GM19035 (cell line): ENCODE data around the gene KCTD14.
A peak's percentile ranks its signal among the peaks of the same experiment; 100 is the strongest.
"Not testable (repeated sequence)": the region's sequence is repeated elsewhere in the genome, so short reads cannot be mapped to it uniquely, and the experiment has no call there.

Experiments used
- ATAC-seq: cut with Tn5 transposase; IDR thresholded peaks from one replicate; pipeline ENCODE4 v1.9.1; 2021; ENCODE audit not compliant: unreplicated experiment

Gene KCTD14

GRCh38 chr11:78048561-78048960 is 25.5 kb upstream of the KCTD14 start:
- no peak for ATAC-seq

DNA sequence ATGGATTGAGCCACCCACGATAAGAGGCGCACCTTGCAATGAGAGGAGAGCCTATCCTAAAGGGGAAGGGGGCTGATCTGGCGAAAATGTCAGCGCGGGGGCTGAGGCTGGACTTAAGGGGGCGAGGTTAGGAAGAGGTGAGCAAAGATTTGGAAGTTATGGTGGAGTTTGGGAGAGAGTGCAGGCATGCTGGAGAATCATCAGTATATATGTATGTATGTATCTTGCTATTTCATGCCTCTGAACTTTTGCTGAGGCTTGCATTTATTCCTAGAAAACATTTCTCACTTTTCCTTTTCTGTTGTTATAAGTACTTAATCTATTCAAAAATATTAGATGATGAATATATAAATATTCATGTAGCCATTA is 23.4 kb upstream of the KCTD14 start:
- ATAC-seq, result no peak

GRCh38 chr11:78045851-78046485 is 22.9 kb upstream of the KCTD14 start:
- ATAC-seq, result peak; percentile 69

- ATAC-seq, result no peak
Observed at GRCh38 chr11:78044706-78045105, 21.6 kb upstream of the KCTD14 start.

GRCh38 chr11:78041843-78042440 is 18.9 kb upstream of the KCTD14 start:
- no peak for ATAC-seq

DNA sequence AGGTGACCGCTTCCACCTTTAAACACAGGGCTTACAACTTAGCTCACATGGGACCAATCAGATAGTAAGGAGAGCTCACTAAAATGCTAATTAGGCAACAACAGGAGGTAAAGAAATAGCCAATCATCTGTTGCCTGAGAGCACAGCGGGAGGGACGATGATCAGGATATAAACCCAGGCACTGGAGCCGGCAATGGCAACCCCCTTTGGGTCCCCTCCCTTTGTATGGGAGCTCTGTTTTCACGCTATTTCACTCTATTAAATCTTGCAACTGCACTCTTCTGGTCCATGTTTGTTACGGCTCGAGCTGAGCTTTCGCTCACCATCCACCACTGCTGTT is 18.3 kb upstream of the KCTD14 start:
- not testable (repeated sequence) for ATAC-seq

DNA sequence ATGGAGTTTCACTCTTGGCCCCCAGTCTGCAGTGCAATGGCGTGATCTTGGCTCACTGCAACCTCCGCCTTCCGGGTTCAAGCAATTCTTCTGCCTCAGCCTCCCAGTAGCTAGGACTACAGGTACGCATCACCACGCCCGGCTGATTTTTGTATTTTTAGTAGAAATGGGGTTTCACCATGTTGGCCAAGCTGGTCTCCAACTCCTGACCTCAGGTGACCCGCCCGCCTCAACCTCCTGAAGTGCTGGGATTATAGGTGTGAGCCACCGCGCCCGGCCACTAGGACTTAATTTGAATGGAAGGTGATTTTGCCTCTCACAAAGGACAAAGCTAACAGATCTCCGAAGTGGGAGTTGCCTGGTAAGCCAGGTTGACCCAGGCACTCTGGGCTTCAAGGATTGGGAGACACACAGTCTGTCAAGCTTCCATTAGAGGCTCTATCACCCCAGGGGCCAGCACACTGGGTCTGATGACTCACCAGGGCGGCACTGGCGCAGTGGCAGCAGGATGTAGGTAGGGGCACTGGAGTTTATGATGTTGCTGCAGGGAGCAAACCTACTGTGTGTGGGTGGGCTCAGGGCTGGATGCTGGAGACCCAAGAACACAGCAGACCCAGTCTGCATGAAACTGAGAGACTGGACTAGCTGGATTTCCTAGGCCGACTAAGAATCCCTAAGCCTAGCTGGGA is 17.8 kb upstream of the KCTD14 start:
- ATAC-seq, result no peak

DNA sequence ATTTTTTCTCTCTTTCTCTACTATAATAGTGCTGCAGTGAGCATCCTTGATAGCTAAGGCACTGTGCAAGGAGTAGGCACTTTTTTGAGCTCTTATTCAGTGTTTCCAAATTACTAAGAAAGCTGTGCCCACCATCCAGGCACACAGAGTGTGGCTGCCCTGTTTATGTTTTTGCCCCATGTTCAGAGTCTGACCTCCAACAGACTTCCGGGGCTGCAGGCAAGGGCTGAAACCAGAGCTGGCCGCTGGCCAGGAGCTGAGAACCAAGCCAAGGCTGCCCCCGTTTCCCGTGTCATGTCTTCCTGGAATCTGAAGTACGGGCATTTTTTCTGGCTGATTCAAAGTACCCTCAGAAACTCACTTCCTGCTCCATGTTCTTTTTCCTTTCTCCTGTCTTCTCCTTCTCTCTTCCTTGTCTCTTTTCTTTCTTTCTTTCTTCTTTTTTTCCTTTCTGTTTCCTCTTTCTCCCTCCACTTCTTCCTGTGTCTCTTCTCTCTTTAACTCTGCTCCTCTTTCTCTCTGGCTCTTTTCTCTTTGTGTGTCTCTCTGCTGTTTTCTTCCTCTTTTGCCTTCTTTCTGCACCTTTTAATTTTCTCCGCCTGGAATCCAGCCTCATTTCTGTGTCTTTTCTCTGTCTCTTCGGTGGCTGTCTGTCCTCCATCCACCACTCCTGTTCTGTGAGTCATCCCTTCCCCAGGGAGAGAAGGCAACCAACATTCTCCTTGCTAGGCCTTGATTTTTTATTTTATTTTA is 17.0 kb upstream of the KCTD14 start:
- no peak for ATAC-seq

DNA sequence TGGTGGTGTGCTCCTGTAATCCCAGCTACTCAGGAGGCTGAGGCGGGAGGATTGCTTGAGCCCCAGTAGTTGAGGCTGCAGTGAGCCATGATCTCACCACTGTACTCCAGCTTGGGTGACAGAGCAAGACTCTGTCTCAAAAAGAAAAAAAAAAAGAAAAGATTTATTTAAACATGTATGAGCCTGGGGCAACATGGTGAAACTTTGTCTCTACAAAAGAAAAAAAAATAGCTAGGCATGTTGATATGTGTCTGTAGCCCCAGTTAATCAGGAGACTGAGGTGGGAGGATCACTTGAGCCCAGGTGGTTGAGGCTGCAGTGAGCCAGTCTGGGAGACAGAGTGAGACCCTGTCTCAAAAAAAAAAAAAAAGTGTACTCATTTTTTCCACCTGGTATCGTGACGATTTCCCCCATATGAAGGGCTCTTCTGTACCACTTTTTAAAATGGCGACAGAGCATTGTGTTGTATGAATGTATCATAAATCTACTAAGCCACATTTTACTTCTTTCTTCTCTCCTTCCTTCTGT is 16.4 kb upstream of the KCTD14 start:
- ATAC-seq, result no peak

DNA sequence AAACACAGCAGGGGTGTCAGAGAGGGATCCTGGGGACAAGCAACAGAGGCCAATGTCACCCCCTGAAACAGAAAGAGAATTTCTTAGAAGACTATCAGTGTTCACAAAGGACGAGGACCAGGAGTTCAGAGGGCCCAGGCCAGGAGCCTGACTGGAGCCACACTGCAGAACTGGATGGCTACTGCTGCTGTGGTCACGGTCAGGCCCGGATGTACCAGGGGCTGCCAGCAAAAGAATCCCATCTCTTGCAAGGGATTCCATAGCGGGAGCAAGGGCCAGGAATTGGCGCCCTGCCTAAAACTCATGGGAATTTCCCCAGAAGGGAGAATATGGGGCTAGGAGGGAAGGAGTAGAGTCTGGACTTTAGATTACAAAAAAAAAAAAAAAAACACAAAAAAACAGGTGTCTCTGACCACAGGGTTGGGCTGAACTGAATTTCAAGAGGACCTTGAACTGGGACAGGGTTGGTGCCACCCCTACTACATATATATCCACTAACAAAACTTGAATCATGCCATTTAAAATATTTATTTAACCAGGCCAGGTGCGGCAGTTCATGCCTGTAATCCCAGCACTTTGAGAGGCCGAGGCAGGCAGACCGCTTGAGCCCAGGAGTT is 15.7 kb upstream of the KCTD14 start:
- ATAC-seq, result no peak

DNA sequence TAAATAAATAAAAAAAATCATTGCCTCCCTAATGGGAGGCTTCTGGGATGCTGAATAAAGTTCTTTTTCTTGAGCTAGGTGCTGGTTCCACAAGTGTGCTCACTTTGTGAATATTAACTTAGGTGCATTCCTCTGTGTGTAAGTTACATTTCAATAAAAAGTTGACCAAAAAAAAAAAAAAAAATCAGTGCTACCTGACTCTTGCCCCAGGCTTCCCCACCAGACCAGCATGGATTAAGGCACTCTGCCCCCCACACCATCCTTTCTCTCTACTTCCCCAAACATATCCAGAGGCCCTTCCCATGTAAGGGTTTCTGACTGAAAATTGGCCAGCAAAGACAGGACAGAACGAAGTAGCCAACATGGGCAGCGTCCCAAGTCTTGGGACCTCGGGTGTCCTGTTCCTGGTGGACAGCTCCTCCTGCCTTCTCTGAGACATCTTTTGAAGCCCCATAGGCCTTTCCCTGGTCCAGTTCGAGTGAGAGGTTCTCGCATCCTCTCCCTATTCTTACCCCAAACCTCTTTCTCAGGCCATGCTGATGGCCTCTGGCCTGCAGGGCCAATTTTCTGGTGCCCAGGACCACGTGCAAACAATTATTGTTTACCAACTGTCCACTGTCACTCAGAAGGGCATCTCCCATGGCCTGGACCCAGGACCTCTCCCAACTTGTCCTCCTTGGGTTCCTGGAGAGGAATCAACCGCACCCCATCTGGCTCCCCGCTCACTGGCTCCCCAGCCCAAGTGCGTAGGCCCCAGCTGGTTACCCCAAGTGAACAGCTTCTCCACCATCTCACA is 14.9 kb upstream of the KCTD14 start:
- no peak for ATAC-seq

DNA sequence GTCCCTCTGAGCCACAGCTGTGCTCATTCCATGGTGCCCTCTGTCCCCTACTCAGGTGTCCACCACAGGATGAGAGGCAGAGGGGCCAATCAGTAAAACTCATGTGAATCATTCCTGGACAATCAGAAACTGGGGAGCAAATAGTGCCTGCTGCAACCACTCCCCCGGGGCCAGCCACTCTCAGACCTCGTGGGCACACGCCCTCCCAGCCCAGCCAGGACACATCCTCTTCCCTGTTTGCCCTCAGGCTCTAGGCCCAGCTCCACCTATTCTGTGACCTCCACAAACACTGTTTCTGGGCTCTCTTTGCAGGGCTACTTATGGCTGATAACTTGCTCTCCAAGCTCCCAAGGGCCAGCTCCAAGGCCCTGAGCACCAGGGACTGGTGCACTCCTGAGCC is 14.0 kb upstream of the KCTD14 start:
- ATAC-seq, result no peak

GRCh38 chr11:78036313-78036712 is 13.2 kb upstream of the KCTD14 start:
- no peak for ATAC-seq

GRCh38 chr11:78034623-78035022 is 11.5 kb upstream of the KCTD14 start:
- ATAC-seq, result no peak

DNA sequence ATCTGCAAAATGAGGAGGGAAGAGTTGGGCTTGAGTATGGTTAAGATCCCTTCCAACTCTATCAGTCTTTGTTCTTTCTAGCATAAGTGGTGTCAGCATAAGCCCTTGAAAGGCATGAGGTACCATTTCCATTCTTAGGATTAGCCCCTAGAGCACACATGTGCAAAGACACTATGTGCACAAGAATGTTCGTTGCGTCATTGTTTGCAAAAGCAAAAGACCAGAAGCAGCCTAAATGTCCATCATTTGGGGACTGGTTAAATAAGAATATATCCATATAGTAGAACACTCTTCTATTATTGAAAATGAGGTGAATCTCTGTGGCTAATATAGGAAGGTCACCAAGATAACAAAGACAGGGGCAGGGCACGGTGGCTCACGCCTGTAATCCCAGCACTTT is 10.0 kb upstream of the KCTD14 start:
- ATAC-seq, result no peak

GRCh38 chr11:78032090-78032489 is 9.0 kb upstream of the KCTD14 start:
- ATAC-seq, result no peak

DNA sequence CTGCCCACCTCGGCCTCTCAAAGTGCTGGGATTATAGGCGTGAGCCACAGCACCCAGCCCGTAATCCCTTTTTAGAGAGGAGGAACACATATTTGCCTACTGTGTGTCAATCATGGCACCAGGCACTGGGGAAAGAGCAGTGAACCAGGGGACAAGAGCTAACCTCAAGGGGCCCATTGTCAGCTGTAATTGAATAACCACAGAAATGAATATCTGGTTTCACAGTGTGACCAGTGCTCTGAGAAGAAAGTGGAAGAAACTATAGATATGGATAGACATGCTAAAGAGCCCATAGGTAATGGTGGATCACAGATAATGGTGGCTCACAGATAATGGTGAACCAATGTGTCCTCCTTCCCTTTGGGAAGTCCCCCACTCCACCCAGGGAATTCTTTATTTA is 8.6 kb upstream of the KCTD14 start:
- no peak for ATAC-seq

GRCh38 chr11:78030429-78031325 is 7.6 kb upstream of the KCTD14 start:
- no peak for ATAC-seq

DNA sequence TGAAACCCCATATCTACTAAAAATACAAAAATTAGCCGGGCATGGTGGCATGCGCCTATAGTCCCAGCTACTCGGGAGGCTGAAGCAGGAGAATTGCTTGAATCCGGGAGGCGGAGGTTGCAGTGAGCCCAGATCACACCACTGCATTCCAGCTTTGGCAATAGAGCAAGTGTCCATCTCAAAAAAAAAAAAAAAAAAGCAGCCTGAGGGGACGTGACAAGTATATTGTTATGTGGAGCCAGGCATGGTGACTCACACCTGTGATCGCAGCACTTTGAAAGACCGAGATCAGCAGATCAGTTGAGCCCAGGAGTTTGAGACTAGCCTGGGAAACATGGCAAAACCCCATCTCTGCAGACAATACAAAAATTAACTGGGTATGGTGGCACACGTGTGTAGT is 5.3 kb upstream of the KCTD14 start:
- not testable (repeated sequence) for ATAC-seq

DNA sequence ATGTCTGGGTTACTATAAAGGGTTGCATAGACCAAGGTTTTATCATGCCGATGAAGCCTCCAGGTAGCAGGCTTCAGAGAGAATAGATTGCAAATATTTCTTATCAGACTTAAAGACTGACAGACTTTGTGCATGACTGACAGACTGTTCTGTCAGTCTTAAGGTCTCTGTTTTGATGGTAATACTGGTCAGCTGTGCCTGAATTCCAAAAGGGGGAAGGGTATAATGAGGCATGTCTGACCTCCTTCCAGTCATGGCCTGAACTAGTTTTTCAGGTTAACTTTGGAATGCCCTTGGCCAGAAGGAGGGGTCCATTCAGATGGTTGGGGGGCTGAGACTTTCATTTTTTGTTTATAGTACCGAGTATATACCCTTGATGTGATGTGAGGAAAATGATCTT is 4.7 kb upstream of the KCTD14 start:
- no peak for ATAC-seq
